HCT116 (cell line): Measurements from ENCODE around the gene DGKB.

Experiments
- CEBPB ChIP-seq: IDR thresholded peaks from 2 replicates; pipeline ENCODE4 v1.6.1; 2012; ENCODE audit warnings: low read depth
- POLR2A ChIP-seq: IDR thresholded peaks from 2 replicates; pipeline ENCODE4 v1.7.0; 2011; ENCODE audit warnings: borderline replicate concordance; ENCODE audit not compliant: insufficient read depth, insufficient read length; ENCODE audit errors: extremely low read depth
- POLR2AphosphoS5 ChIP-seq: IDR thresholded peaks from 2 replicates; pipeline ENCODE4 v1.6.1; 2011; ENCODE audit warnings: mild to moderate bottlenecking, low read depth, low read length, moderate library complexity
- SP1 ChIP-seq: IDR thresholded peaks from 2 replicates; pipeline ENCODE4 v1.6.1; 2012; ENCODE audit warnings: low read depth
- SRF ChIP-seq: IDR thresholded peaks from 2 replicates; pipeline ENCODE4 v1.6.1; 2012; ENCODE audit warnings: low read depth
- TF ChIP-seq, protein P1 (sequence below), 3 experiments: fragments of 200-600 bp in 1 of 3; sonication (generic) in 1 of 3; IDR thresholded peaks in 2 of 3; conservative IDR thresholded peaks in 1 of 3; 2 replicates each; pipeline ENCODE4 v1.5.1; 2012 to 2017; ENCODE audit warnings: low read depth in 2 of 3, low read length in 2 of 3, antibody characterized with exemption in 1 of 3, borderline replicate concordance in 1 of 3, control low read depth in 1 of 3, mild to moderate bottlenecking in 1 of 3, mixed read lengths in 1 of 3, mixed run types in 1 of 3, moderate library complexity in 1 of 3; ENCODE audit not compliant: insufficient read depth in 1 of 3
- TF ChIP-seq, protein P2 (sequence below): IDR thresholded peaks from 2 replicates; pipeline ENCODE4 v1.6.1; 2012
- TF ChIP-seq, protein P3 (sequence below): IDR thresholded peaks from 2 replicates; pipeline ENCODE4 v1.6.1; 2012

DNA sequence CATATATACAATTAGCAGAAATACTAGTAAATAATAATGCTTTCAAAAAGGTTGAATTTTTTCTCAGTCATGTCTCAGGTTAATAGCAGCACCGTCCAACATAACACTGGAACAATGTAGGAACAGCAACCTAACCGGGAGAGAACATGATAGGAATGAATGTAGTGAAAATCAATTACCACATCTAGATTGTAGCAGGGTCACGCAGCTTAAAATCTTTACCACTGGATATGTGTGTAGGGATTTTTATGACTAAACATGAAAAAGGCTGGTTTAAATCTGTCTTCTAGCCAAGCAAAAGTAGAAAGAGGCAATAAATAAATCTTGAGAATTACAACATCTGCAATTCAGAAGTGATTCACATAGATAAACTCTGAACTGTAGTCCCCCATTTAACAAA is 326.0 kb downstream of the DGKB start:
- TF ChIP-seq POLR2A (no peak), POLR2AphosphoS5 (no peak), CEBPB (no peak), SRF (no peak), SP1 (no peak)
- TF ChIP-seq, protein P1, sequence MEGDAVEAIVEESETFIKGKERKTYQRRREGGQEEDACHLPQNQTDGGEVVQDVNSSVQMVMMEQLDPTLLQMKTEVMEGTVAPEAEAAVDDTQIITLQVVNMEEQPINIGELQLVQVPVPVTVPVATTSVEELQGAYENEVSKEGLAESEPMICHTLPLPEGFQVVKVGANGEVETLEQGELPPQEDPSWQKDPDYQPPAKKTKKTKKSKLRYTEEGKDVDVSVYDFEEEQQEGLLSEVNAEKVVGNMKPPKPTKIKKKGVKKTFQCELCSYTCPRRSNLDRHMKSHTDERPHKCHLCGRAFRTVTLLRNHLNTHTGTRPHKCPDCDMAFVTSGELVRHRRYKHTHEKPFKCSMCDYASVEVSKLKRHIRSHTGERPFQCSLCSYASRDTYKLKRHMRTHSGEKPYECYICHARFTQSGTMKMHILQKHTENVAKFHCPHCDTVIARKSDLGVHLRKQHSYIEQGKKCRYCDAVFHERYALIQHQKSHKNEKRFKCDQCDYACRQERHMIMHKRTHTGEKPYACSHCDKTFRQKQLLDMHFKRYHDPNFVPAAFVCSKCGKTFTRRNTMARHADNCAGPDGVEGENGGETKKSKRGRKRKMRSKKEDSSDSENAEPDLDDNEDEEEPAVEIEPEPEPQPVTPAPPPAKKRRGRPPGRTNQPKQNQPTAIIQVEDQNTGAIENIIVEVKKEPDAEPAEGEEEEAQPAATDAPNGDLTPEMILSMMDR (IDR thresholded peaks at IDR 0.05 in 2 of 3, conservative IDR thresholded peaks at IDR 0.05 in 1 of 3; ENCODE audit: borderline replicate concordance in 1 of 3, insufficient read depth in 1 of 3, low read depth in 2 of 3, low read length in 2 of 3) = no peak
- TF ChIP-seq, protein P2, sequence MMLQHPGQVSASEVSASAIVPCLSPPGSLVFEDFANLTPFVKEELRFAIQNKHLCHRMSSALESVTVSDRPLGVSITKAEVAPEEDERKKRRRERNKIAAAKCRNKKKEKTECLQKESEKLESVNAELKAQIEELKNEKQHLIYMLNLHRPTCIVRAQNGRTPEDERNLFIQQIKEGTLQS = no peak
- TF ChIP-seq, protein P3, sequence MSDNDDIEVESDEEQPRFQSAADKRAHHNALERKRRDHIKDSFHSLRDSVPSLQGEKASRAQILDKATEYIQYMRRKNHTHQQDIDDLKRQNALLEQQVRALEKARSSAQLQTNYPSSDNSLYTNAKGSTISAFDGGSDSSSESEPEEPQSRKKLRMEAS = no peak
